HepG2 (cell line): ENCODE measurements around the gene PFKP. TPM values are rescaled to one million over a fixed set of nuclear protein-coding genes. Genes with fewer than 3 reads are reported as not detected.

Source experiments
- ATAC-seq: fragments of 200-7000 bp; cut with Tn5 transposase; 3 replicates; pipeline ENCODE4 v1.9.1; 2020; ENCODE audit warnings: mild to moderate bottlenecking, moderate library complexity
- BruUV-seq: library from RNA; stranded (reverse); fragments of 400-500 nt; replicated peaks from 2 replicates; lab custom pipeline; 2021; lab: Mats Ljungman, UMichigan
- CTCF ChIA-PET: fragments of 300-600 bp; formaldehyde crosslinking; extraction: SDS; loops from one replicate; lab custom pipeline; 2021; ENCODE audit warnings: low total read pairs, inconsistent platforms, low intra/inter-chr PET ratio; lab: Yijun Ruan, JAX
- POLR2A ChIA-PET: fragments of 350-600 bp; sonication (Branson Sonifier 250); formaldehyde crosslinking; loops from one replicate; lab custom pipeline; 2020; ENCODE audit warnings: antibody characterized with exemption, inconsistent platforms; lab: Yijun Ruan, JAX
- DNase-seq: peaks from one replicate; pipeline ENCODE4 v3.0.0-alpha.2; 2015; ENCODE audit warnings: low spot score
- FAIRE-seq: peaks from 3 replicates; lab custom pipeline; 2011; peaks lifted over from hg19 to GRCh38; lab: Jason Lieb, UNC
- H2AFZ ChIP-seq: one replicate; pipeline ENCODE4 v1.6.1; 2011; ENCODE audit warnings: low read length, inconsistent platforms
- H3K27ac ChIP-seq: fragments of 300-600 bp; 3 replicates; pipeline ENCODE4 v1.8.0; 2011; ENCODE audit warnings: mixed run types, mild to moderate bottlenecking, mixed read lengths, low read length, inconsistent platforms; ENCODE audit not compliant: insufficient read depth; ENCODE audit errors: extremely low read length
- H3K27me3 ChIP-seq, 2 experiments: fragments of 200-600 bp in 1 of 2; 2 replicates in 1 of 2; 3 replicates in 1 of 2; pipeline versions ENCODE4 v1.6.0 to v1.8.0; 2011; ENCODE audit warnings: low read length in 2 of 2, mild to moderate bottlenecking in 2 of 2, moderate library complexity in 2 of 2, inconsistent platforms in 1 of 2; ENCODE audit not compliant: insufficient read depth in 2 of 2, control insufficient read depth in 1 of 2
- H3K36me3 ChIP-seq, 2 experiments: fragments of 200-600 bp in 1 of 2; replicated peaks in 1 of 2; 2 replicates in 1 of 2; 3 replicates in 1 of 2; pipeline versions ENCODE4 v1.5.1 to v1.8.0; 2011; ENCODE audit warnings: low read length in 2 of 2, inconsistent platforms in 1 of 2; ENCODE audit not compliant: insufficient read depth in 2 of 2, control insufficient read depth in 1 of 2
- H3K4me1 ChIP-seq: 2 replicates; pipeline ENCODE4 v1.5.1; 2012; ENCODE audit warnings: low read length, inconsistent platforms; ENCODE audit not compliant: insufficient read depth
- H3K4me2 ChIP-seq: 2 replicates; pipeline ENCODE4 v1.6.0; 2011; ENCODE audit warnings: low read depth, low read length, inconsistent platforms
- H3K4me3 ChIP-seq, 3 experiments: fragments of 200-600 bp in 1 of 3; sonication (generic), shearing (Covaris generic) in 1 of 3; replicated peaks in 1 of 3; 2 replicates each; pipeline ENCODE4 v1.5.1; 2011 to 2016; ENCODE audit warnings: low read length in 3 of 3, inconsistent platforms in 2 of 3, low read depth in 2 of 3, mild to moderate bottlenecking in 2 of 3, control low read depth in 1 of 3, mixed read lengths in 1 of 3; ENCODE audit not compliant: insufficient read depth in 1 of 3
- H3K79me2 ChIP-seq: one replicate; pipeline ENCODE4 v1.6.1; 2011; ENCODE audit warnings: low read length, inconsistent platforms; ENCODE audit not compliant: insufficient read depth
- H3K9ac ChIP-seq: 2 replicates; pipeline ENCODE4 v1.6.0; 2011; ENCODE audit warnings: mild to moderate bottlenecking, low read depth, low read length, inconsistent platforms; ENCODE audit not compliant: insufficient read depth
- H3K9me3 ChIP-seq: 2 replicates; pipeline ENCODE4 v1.5.1; 2012; ENCODE audit warnings: mild to moderate bottlenecking, low read length
- H4K20me1 ChIP-seq: 2 replicates; pipeline ENCODE4 v1.6.0; 2011; ENCODE audit warnings: inconsistent platforms, mild to moderate bottlenecking, low read length, moderate library complexity; ENCODE audit not compliant: insufficient read depth
- ARNT2 ChIP-seq: sonication (generic); formaldehyde crosslinking; IDR thresholded peaks from 2 replicates; pipeline ENCODE4 v1.8.0; 2022; ENCODE audit warnings: mild to moderate bottlenecking, low read depth, missing genetic modification reagents, moderate library complexity
- ATM ChIP-seq: fragments of 450-650 bp; IDR thresholded peaks from 2 replicates; pipeline ENCODE4 v1.7.1; 2017; ENCODE audit warnings: mild to moderate bottlenecking, borderline replicate concordance
- CCDC6 ChIP-seq: sonication (generic); formaldehyde crosslinking; IDR thresholded peaks from 2 replicates; pipeline ENCODE4 v1.8.1; 2022; ENCODE audit warnings: mild to moderate bottlenecking, missing genetic modification reagents, moderate library complexity
- ESRRA ChIP-seq: sonication (generic); formaldehyde crosslinking; IDR thresholded peaks from 2 replicates; pipeline ENCODE4 v1.5.1; 2020; ENCODE audit warnings: mild to moderate bottlenecking, low read depth, missing genetic modification reagents
- FOXC1 ChIP-seq: sonication (generic); formaldehyde crosslinking; IDR thresholded peaks from 2 replicates; pipeline ENCODE4 v1.8.0; 2022; ENCODE audit warnings: mild to moderate bottlenecking, missing genetic modification reagents, borderline replicate concordance
- HNF4G ChIP-seq, 2 experiments: sonication (generic) in 1 of 2; formaldehyde crosslinking in 1 of 2; IDR thresholded peaks; 2 replicates each; pipeline versions ENCODE4 v1.4.0 to v1.6.1; 2011 to 2020; ENCODE audit warnings: borderline replicate concordance in 2 of 2, low read depth in 2 of 2, mild to moderate bottlenecking in 2 of 2, low read length in 1 of 2, missing genetic modification reagents in 1 of 2, moderate library complexity in 1 of 2
- KDM6A ChIP-seq: IDR thresholded peaks from 2 replicates; pipeline ENCODE4 v1.6.1; 2016; ENCODE audit warnings: low read depth
- LBX2 ChIP-seq: sonication (generic); formaldehyde crosslinking; IDR thresholded peaks from 2 replicates; pipeline ENCODE4 v1.5.0; 2020; ENCODE audit warnings: missing genetic modification reagents, mild to moderate bottlenecking, borderline replicate concordance
- NRL ChIP-seq: sonication (generic); formaldehyde crosslinking; IDR thresholded peaks from 2 replicates; pipeline ENCODE4 v1.5.0; 2020; ENCODE audit warnings: missing genetic modification reagents, mild to moderate bottlenecking, moderate library complexity, borderline replicate concordance
- POLR2G ChIP-seq: fragments of 200-400 bp; formaldehyde crosslinking; IDR thresholded peaks from 2 replicates; pipeline ENCODE4 v1.6.1; 2018; ENCODE audit warnings: mild to moderate bottlenecking, low read depth, low read length, moderate library complexity
- PRPF4 ChIP-seq: fragments of 200-400 bp; formaldehyde crosslinking; IDR thresholded peaks from 2 replicates; pipeline ENCODE4 v1.6.1; 2016; ENCODE audit warnings: low read length, low read depth; ENCODE audit not compliant: poor library complexity, severe bottlenecking
- RAD21 ChIP-seq: fragments of 450-650 bp; formaldehyde crosslinking; IDR thresholded peaks from 2 replicates; pipeline ENCODE4 v1.5.0; 2020; ENCODE audit warnings: mild to moderate bottlenecking
- SYNCRIP ChIP-seq: fragments of 200-400 bp; formaldehyde crosslinking; IDR thresholded peaks from 2 replicates; pipeline ENCODE4 v1.6.1; 2018; ENCODE audit warnings: mild to moderate bottlenecking, low read depth, low read length; ENCODE audit not compliant: insufficient read depth
- ZNF331 ChIP-seq: sonication (generic); formaldehyde crosslinking; IDR thresholded peaks from 2 replicates; pipeline ENCODE4 v1.4.0; 2020; ENCODE audit warnings: missing genetic modification reagents
- ZNF343 ChIP-seq: sonication (generic); formaldehyde crosslinking; IDR thresholded peaks from 2 replicates; pipeline ENCODE4 v1.4.0; 2020; ENCODE audit warnings: mild to moderate bottlenecking, missing genetic modification reagents
- ZNF572 ChIP-seq: sonication (generic); formaldehyde crosslinking; IDR thresholded peaks from 2 replicates; pipeline ENCODE4 v1.5.1; 2020; ENCODE audit warnings: mild to moderate bottlenecking, missing genetic modification reagents
- ZNF614 ChIP-seq: IDR thresholded peaks from 2 replicates; pipeline ENCODE4 v1.6.1; 2018; ENCODE audit warnings: missing biosample characterization, missing genetic modification reagents, inconsistent platforms, borderline replicate concordance
- ZNF704 ChIP-seq: sonication (generic); formaldehyde crosslinking; IDR thresholded peaks from 2 replicates; pipeline ENCODE4 v1.8.1; 2023; ENCODE audit warnings: mild to moderate bottlenecking, inconsistent platforms, moderate library complexity, missing genetic modification reagents, borderline replicate concordance
- WGBS: methylation state at CpG from one replicate; pipeline ENCODE4 v1.1.6; 2017; ENCODE audit warnings: low lambda C conversion rate; 5-methylcytosine and 5-hydroxymethylcytosine counted together
- in situ Hi-C: cut with HindIII; loops from 2 replicates; pipeline ENCODE4 v1.10.0; 2017; ENCODE audit warnings: low pct_unique_long_range_greater_than_20kb; ENCODE audit not compliant: extremely low pct_ligation_motif_present
- intact Hi-C: fragments of 100-400 bp; cut with micrococcal nuclease; formaldehyde crosslinking; loops from one replicate; pipeline ENCODE4 v1.10.0; 2022; ENCODE audit not compliant: unreplicated experiment
- polyA plus RNA-seq, 8 experiments: library from polyadenylated mRNA; depleted of rRNA in 3 of 8; stranded (reverse) in 7 of 8; unstranded in 1 of 8; fragments of >200 nt; fragmentation: Illumina TruSeq in 4 of 8; extraction: Trizol in 4 of 8; gene quantifications; 2 replicates each; pipeline versions ENCODE4 v1.2.1 to v1.2.3, GENCODE V29; 2011 to 2016; ENCODE audit warnings: low read depth in 4 of 8, missing spikeins in 1 of 8, mixed read lengths in 1 of 8; ENCODE audit not compliant: insufficient read depth in 1 of 8
- total RNA-seq, 5 experiments: library from RNA; depleted of rRNA; stranded (reverse); fragments of >200 nt; fragmentation: Illumina TruSeq; extraction: Trizol; gene quantifications; 2 replicates each; pipeline ENCODE4 v1.2.3, GENCODE V29; 2016; ENCODE audit warnings: low read depth in 1 of 5
- TF ChIP-seq, protein P1 (sequence below): sonication (generic); formaldehyde crosslinking; IDR thresholded peaks from 2 replicates; pipeline ENCODE4 v1.5.0; 2020; ENCODE audit warnings: missing genetic modification reagents

Gene PFKP
- total and polyA plus RNA-seq, 2 of the 13 experiments (the other 11 are each of a cell fraction or from before 2014, with no cell fraction given) = 0.80 to 2.4 TPM

DNA sequence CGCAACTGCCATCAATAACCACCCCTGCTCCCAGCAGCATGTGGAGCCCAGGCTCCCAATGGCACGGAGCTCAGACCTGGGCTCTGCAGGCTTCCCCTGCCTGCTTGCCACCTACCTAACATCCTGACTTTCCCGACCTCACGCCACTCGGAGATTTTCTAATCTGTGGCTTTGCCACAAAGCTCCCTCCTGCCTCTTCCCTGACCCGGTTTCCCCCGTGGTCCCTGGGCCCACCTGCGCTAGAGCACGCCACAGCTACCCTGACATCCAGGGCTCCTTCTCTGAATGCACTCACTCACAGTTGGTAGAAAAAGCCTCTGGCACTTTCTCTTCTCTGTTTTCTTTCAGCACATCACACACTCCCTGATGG lies 85.2 kb downstream of the PFKP start:
- no peaks in the 10 kb centered on the region for H3K4me1 ChIP-seq
- H3K27me3 ChIP-seq = no peaks in the 10 kb centered on the region
- ChIA-PET CTCF (no interaction called here), POLR2A (no interaction called here)
- no peak overlapping the region for H3K4me2 ChIP-seq
- H3K4me3 ChIP-seq = no peak overlapping the region
- no peak for FAIRE-seq
- intact Hi-C loops (no loop called here), in situ Hi-C loops (no loop called here)
- DNase-seq = no peak
- no peak overlapping the region for H3K9ac ChIP-seq
- H3K79me2 ChIP-seq = no peaks in the 10 kb centered on the region
- WGBS = 91% methylated on average over 9 of the region's 9 CpGs
- no peak for ATAC-seq
- peaks cover 15 to 64% of the 10 kb centered on the region in 2 experiments for H3K36me3 ChIP-seq
- H2AFZ ChIP-seq = no peak overlapping the region
- no peaks in the 10 kb centered on the region for H3K9me3 ChIP-seq
- TF ChIP-seq POLR2G = no peak
- TF ChIP-seq FOXC1 (CRISPR knock-in tag) = no peak
- TF ChIP-seq, protein P1, sequence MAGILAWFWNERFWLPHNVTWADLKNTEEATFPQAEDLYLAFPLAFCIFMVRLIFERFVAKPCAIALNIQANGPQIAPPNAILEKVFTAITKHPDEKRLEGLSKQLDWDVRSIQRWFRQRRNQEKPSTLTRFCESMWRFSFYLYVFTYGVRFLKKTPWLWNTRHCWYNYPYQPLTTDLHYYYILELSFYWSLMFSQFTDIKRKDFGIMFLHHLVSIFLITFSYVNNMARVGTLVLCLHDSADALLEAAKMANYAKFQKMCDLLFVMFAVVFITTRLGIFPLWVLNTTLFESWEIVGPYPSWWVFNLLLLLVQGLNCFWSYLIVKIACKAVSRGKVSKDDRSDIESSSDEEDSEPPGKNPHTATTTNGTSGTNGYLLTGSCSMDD = no peak
- no peak for TF ChIP-seq HNF4G (IDR thresholded peaks at IDR 0.05; ENCODE audit: borderline replicate concordance, low read depth, low read length)
- no peak for TF ChIP-seq HNF4G (CRISPR knock-in tag; IDR thresholded peaks at IDR 0.05; ENCODE audit: borderline replicate concordance, low read depth)
- TF ChIP-seq KDM6A = no peak
- TF ChIP-seq ARNT2 (CRISPR knock-in tag) = no peak
- no peak for TF ChIP-seq ZNF343
- no peak for TF ChIP-seq CCDC6 (CRISPR knock-in tag)
- TF ChIP-seq ATM = no peak
- no peak for TF ChIP-seq ESRRA (CRISPR knock-in tag)
- TF ChIP-seq ZNF704 = no peak
- no peak for TF ChIP-seq RAD21
- TF ChIP-seq ZNF572 (CRISPR knock-in tag) = no peak
- TF ChIP-seq NRL (CRISPR knock-in tag) = no peak
- TF ChIP-seq ZNF331 (CRISPR knock-in tag) = no peak
- TF ChIP-seq PRPF4 = no peak
- no peak for TF ChIP-seq SYNCRIP
- no peak for TF ChIP-seq LBX2 (CRISPR knock-in tag)
- no peak for TF ChIP-seq ZNF614 (CRISPR knock-in tag)
- no peaks in the 10 kb centered on the region for H4K20me1 ChIP-seq
- no peak overlapping the region for H3K27ac ChIP-seq
- no TSS peak for BruUV-seq
